ENCODE measurements around the gene IKZF5. TPM values are rescaled to one million over a fixed set of nuclear protein-coding genes. Genes with fewer than 3 reads are reported as not detected.

The IKZF5 gene
- total and polyA plus RNA-seq, 9 of the 15 experiments (the other 6 are each of a cell fraction or from before 2014, with no cell fraction given), result 3.8 to 19.6 (median 12.4) TPM

GRCh38 chr10:123014772-123015171 lies 6.2 kb upstream of the IKZF5 start:
- Histone ChIP-seq H3K9me3 (replicated peaks; ENCODE audit: control insufficient read depth, insufficient read depth, low read depth, low read length) (no peaks in the 10 kb centered on the region), H3K4me1 (replicated peaks in 1 of 2; ENCODE audit: control insufficient read depth in 2 of 2, insufficient read depth in 2 of 2, low read length in 2 of 2) (peaks cover 0 to 11% of the 10 kb centered on the region in 2 experiments; a peak in 3 of 5 replicates), H3K4me2 (ENCODE audit: insufficient read depth, low read length) (no peak overlapping the region), H3K9ac (ENCODE audit: insufficient read depth in 1 of 2, low read depth in 2 of 2, low read length in 2 of 2) (no peak overlapping the region), H3K9me1 (ENCODE audit: control insufficient read depth, insufficient read depth, low read length) (no peaks in the 10 kb centered on the region), H4K20me1 (replicated peaks; ENCODE audit: control insufficient read depth, insufficient read depth, low read length) (no peaks in the 10 kb centered on the region), H3K4me3 (no peak overlapping the region), H3K79me2 (ENCODE audit: control insufficient read depth, insufficient read depth, low read length) (peaks cover 8% of the 10 kb centered on the region; the same call in 1 of the 3 replicates), H2AFZ (ENCODE audit: low read depth, low read length) (no peak overlapping the region), H3K27me3 (ENCODE audit: control insufficient read depth in 2 of 2, insufficient read depth in 2 of 2, low read length in 2 of 2) (no peaks in the 10 kb centered on the region), H3K27ac (ENCODE audit: extremely low read depth, low read depth, low read length) (no peak overlapping the region), H3K36me3 (ENCODE audit: control insufficient read depth, insufficient read depth, low read length) (no peaks in the 10 kb centered on the region)
- intact Hi-C loops (cut with micrococcal nuclease) (no loop called here), in situ Hi-C loops (cut with MboI) (no loop called here)
- ChIA-PET CTCF (ENCODE audit: low intra/inter-chr PET ratio) (no interaction called here), POLR2A (interaction anchor here (0.7 kb wide), 1 partner anchor 12 kb away, joined by 4 read pairs; no protein-coding TSS in a partner anchor)
- DNase-seq (ENCODE audit: extremely low read depth in 1 of 4, low spot score in 3 of 4) (no peak), FAIRE-seq (no peak), ATAC-seq (no peak)
- WGBS (ENCODE audit: insufficient coverage, low coverage, missing lambda C conversion rate), result 68% methylated on average over 2 of the region's 2 CpGs
- BruUV-seq (replicated peaks), result no TSS peak
- TF ChIP-seq PTTG1 (tag; IDR thresholded peaks at IDR 0.05; ENCODE audit: low read depth), result no peak
- TF ChIP-seq DMBX1 (CRISPR knock-in tag; IDR thresholded peaks at IDR 0.05; ENCODE audit: borderline replicate concordance), result no peak

- H2AFZ ChIP-seq (ENCODE audit: low read depth, low read length), result no peak overlapping the region
- intact Hi-C loops (cut with micrococcal nuclease) (no loop called here), in situ Hi-C loops (cut with MboI) (no loop called here)
- DNase-seq (ENCODE audit: extremely low read depth in 1 of 4, low spot score in 3 of 4) (no peak), ATAC-seq (no peak), FAIRE-seq (no peak)
- BruUV-seq (replicated peaks), result no TSS peak
- ChIA-PET CTCF (ENCODE audit: low intra/inter-chr PET ratio) (no interaction called here), POLR2A (interaction anchor here (0.6 kb wide), 1 partner anchor 18 kb away, joined by 3 read pairs; no protein-coding TSS in a partner anchor)
- no peak overlapping the region for H3K4me2 ChIP-seq (ENCODE audit: insufficient read depth, low read length)
- H3K4me3 ChIP-seq, result no peak overlapping the region
- WGBS (ENCODE audit: insufficient coverage, low coverage, missing lambda C conversion rate), result 94% methylated on average over 19 of the region's 43 CpGs
- no peaks in the 10 kb centered on the region for H4K20me1 ChIP-seq (replicated peaks; ENCODE audit: control insufficient read depth, insufficient read depth, low read length)
- H3K27me3 ChIP-seq (ENCODE audit: control insufficient read depth in 2 of 2, insufficient read depth in 2 of 2, low read length in 2 of 2), result no peaks in the 10 kb centered on the region
- no peaks in the 10 kb centered on the region for H3K9me3 ChIP-seq (replicated peaks; ENCODE audit: control insufficient read depth, insufficient read depth, low read depth, low read length)
- peaks cover 5 to 11% of the 10 kb centered on the region in 2 experiments; a peak in 4 of 5 replicates for H3K4me1 ChIP-seq (replicated peaks in 1 of 2; ENCODE audit: control insufficient read depth in 2 of 2, insufficient read depth in 2 of 2, low read length in 2 of 2)
- H3K9me1 ChIP-seq (ENCODE audit: control insufficient read depth, insufficient read depth, low read length), result no peaks in the 10 kb centered on the region
- no peak overlapping the region for H3K27ac ChIP-seq (ENCODE audit: extremely low read depth, low read depth, low read length)
- peaks cover 12% of the 10 kb centered on the region for H3K79me2 ChIP-seq (ENCODE audit: control insufficient read depth, insufficient read depth, low read length)
- no peak overlapping the region for H3K9ac ChIP-seq (ENCODE audit: insufficient read depth in 1 of 2, low read depth in 2 of 2, low read length in 2 of 2)
- no peaks in the 10 kb centered on the region for H3K36me3 ChIP-seq (ENCODE audit: control insufficient read depth, insufficient read depth, low read length)
- TF ChIP-seq EGR1 (conservative IDR thresholded peaks at IDR 0.05) (no peak), HOMEZ (CRISPR knock-in tag; IDR thresholded peaks at IDR 0.05) (no peak), MNT (conservative IDR thresholded peaks at IDR 0.05) (no peak), MEF2D (tag; conservative IDR thresholded peaks at IDR 0.05; ENCODE audit: low read depth) (no peak), POLR2G (IDR thresholded peaks at IDR 0.05; ENCODE audit: low read depth, low read length) (no peak), MAFK (IDR thresholded peaks at IDR 0.05; ENCODE audit: low read length) (no peak)
These were observed 5.1 kb upstream of the IKZF5 start for GRCh38 chr10:123013456-123014419.

All from K562 (cell line).